ENCODE measurements around the gene POLD1.
A peak's percentile ranks its signal among the peaks of the same experiment; 100 is the strongest.

POLD1 gene

DNA sequence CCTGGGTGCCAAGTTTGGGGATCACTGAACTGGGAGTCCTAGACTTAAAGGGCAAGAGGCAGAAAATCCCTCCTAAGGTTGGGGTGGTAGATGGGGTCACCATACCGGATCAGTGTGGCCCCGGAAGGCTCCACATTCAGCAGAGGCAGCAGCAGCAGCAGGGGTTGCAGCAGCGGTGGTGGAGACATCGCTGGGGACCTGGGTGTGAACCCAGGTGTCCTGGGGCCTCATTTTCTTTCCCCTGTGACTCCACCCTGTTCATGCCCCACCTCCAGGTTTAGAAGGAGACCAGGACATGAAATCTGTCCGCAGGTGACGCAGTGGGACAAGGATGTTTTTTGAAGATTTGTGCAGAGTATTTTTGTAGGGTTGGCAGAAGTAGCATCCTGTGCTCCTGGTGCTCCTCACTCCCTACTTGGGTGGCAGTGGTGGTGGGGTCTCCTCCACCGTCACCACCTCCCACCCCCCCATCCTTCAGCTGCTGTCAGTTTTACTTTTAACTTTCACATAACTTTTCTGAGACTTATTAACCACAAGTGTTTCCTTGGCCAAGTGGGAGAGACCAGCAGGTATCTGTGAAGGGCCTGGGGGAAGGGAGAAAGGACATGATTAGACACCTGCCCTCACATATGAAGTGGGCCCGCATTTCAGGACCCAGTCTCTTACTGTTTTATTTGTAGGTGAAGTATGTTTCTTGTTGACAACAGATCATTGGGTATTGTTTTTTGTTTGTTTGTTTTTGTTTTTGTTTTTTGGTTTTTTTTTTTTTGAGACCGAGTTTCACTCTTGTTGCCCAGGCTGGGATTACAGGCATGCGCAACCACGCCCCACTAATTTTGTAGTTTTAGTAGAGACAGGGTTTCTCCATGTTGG is 18.5 kb upstream of the POLD1 start, which contains the start of gene NAPSA:
Gene NAPSA, minus strand, starts transcription at position 206 of the 873 bp plus-strand sequence. Its CDS starts 18 bp downstream, at position 188.
- no peaks in the 10 kb centered on the region for H3K36me3 ChIP-seq (ENCODE audit: control insufficient read depth in 2 of 2, insufficient read depth in 2 of 2, low read length in 2 of 2)
- no peaks in the 10 kb centered on the region for H3K9me3 ChIP-seq (ENCODE audit: control insufficient read depth in 2 of 2, low read length in 2 of 2)
- H3K4me3 ChIP-seq (ENCODE audit: low read length in 2 of 2), result no peak within 1 kb of the TSS
- no peak within 1 kb of the TSS for H3K9ac ChIP-seq (ENCODE audit: low read depth in 1 of 2, low read length in 2 of 2)
- peaks cover 0 to 5% of the 10 kb centered on the region in 2 donors for H3K4me1 ChIP-seq (ENCODE audit: control insufficient read depth in 2 of 2, insufficient read depth in 2 of 2, low read length in 2 of 2)
- no peak within 1 kb of the TSS for H3K27ac ChIP-seq (ENCODE audit: low read depth in 2 of 2, low read length in 2 of 2)
- no peaks in the 10 kb centered on the region for H3K27me3 ChIP-seq (ENCODE audit: control insufficient read depth in 2 of 2, insufficient read depth in 2 of 2, low read length in 2 of 2)

DNA sequence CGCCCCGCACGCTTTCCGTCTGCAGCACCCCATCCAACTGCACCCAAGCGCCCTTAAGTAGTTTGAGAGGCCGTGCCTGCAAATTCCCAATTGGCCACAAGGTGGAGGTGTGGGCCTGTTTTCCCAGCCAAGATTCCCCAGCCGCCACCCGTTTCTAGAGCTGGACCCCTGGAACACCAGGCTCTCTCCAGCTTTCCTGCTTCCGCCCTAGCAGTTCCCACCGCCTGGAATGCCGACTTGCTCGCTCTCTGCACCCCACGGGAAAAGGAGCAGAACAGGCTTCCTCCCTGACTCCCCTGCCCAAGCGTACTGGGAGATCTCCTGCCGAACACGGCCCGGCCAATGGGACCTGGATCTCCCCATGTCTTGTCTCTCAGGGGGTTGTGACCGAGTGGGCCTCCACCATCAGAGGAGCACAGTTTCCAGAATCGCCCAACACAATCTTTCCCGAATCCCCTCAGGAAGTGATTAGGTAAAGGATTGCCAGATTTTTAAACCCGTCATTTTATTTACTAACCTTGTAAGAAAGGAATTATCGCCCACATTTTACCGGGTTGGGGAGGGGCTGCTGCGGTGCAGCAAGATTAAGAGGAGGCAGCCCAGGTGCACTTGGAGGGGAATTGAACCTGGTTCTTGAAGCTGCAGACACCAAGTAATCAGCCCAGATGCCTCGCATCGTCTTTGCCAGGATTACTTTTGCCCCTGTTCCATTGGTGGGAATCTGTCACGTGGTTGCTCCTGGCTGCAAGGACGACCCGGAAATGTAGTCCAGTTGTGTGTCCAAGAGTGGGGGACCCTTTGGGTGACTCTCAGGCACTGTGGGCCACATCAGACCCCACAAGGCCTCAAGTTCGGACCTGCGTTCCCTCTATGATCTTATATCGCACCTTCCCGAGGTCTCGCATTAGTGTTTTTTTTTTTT is 15.2 kb upstream of the POLD1 start:
- H3K9me3 ChIP-seq (ENCODE audit: control insufficient read depth in 2 of 2, low read length in 2 of 2), result no peaks in the 10 kb centered on the region
- peak overlapping the region; percentile 74 to 86 for H3K27ac ChIP-seq (ENCODE audit: low read depth in 2 of 2, low read length in 2 of 2)
- H3K4me3 ChIP-seq (ENCODE audit: low read length in 2 of 2), result peak overlapping the region; percentile 95 to 98
- H3K27me3 ChIP-seq (ENCODE audit: control insufficient read depth in 2 of 2, insufficient read depth in 2 of 2, low read length in 2 of 2), result no peaks in the 10 kb centered on the region
- peak overlapping the region; percentile 74 to 87 for H3K9ac ChIP-seq (ENCODE audit: low read depth in 1 of 2, low read length in 2 of 2)
- no peaks in the 10 kb centered on the region for H3K36me3 ChIP-seq (ENCODE audit: control insufficient read depth in 2 of 2, insufficient read depth in 2 of 2, low read length in 2 of 2)
- H3K4me1 ChIP-seq (ENCODE audit: control insufficient read depth in 2 of 2, insufficient read depth in 2 of 2, low read length in 2 of 2), result peaks cover 0 to 5% of the 10 kb centered on the region in 2 donors

DNA sequence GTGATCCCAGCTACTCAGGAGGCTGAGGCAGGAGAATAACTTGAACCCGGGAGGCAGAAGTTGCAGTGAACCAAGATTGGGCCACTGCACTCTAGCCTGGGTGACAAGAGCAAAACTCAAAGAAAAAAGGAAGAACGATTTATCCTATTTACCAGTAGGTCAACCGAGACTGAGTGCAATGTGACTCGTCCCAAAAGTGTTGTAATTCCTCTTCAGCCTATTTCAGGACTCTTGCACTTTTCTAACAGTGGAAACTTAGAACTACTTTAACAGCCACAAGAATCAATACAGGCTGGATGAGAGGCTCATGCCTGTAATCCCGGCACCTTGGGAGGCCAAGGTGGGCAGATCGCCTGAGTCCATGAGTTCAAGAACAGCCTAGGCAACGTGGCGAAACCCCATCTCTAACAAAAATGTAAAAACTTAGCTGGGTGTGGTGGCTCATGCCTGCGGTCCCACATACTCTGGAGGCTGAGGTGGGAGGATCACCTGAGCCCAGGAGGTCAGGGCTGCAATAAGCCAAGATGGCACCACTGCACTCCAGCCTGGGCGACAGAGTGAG is 12.2 kb upstream of the POLD1 start:
- Histone ChIP-seq H3K4me1 (ENCODE audit: control insufficient read depth in 2 of 2, insufficient read depth in 2 of 2, low read length in 2 of 2) (peaks cover 0 to 9% of the 10 kb centered on the region in 2 donors), H3K9ac (ENCODE audit: low read depth in 1 of 2, low read length in 2 of 2) (no peak overlapping the region), H3K27ac (ENCODE audit: low read depth in 2 of 2, low read length in 2 of 2) (no peak overlapping the region), H3K36me3 (ENCODE audit: control insufficient read depth in 2 of 2, insufficient read depth in 2 of 2, low read length in 2 of 2) (no peaks in the 10 kb centered on the region), H3K4me3 (ENCODE audit: low read length in 2 of 2) (no peak overlapping the region), H3K9me3 (ENCODE audit: control insufficient read depth in 2 of 2, low read length in 2 of 2) (no peaks in the 10 kb centered on the region), H3K27me3 (ENCODE audit: control insufficient read depth in 2 of 2, insufficient read depth in 2 of 2, low read length in 2 of 2) (no peaks in the 10 kb centered on the region)

DNA sequence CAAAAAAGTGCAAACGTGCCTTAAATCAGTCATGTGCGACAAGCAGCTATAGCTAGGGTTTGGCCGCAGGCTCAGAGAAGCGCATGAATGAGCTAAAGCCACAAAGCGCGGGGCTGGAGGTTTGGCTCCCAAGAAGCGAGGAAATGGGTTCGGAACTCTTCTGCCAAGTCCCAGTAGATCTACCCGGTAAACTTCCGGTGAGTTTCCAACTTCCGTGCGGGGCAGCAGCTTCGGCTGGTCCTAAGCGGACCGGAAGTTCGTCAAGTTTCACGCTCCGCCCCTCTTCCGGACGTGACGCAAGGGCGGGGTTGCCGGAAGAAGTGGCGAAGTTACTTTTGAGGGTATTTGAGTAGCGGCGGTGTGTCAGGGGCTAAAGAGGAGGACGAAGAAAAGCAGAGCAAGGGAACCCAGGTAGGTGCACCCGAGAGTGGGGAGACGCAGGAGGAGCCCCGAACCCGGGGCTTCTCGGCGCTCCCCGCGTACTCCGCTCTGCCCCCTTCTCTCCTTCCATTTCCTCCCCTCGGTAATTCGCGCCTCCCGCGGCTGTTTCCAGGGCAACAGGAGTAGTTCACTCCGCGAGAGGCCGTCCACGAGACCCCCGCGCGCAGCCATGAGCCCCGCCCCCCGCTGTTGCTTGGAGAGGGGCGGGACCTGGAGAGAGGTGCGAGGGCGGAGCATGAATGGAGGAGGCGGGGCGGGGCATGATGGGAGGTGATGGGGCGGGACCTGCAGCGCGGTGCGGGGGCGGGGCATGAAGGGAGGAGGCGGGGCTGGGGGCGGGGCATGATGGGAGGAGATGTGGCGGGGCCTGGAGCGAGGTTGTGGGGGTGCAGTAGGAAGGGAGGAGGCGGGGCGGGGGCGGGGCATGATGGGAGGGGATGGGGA is 7.7 kb upstream of the POLD1 start, which contains the start of gene NR1H2:
Gene NR1H2, plus strand, starts transcription at position 292 of the 885 bp plus-strand sequence. CDS start 1,149 bp downstream, outside the sequence.
- H3K9me3 ChIP-seq (ENCODE audit: control insufficient read depth in 2 of 2, low read length in 2 of 2), result no peaks in the 10 kb centered on the region
- peak within 1 kb of the TSS; percentile 89 to 94 for H3K4me3 ChIP-seq (ENCODE audit: low read length in 2 of 2)
- H3K27ac ChIP-seq (ENCODE audit: low read depth in 2 of 2, low read length in 2 of 2), result peak within 1 kb of the TSS; percentile 97 to 99
- H3K9ac ChIP-seq (ENCODE audit: low read depth in 1 of 2, low read length in 2 of 2), result peak within 1 kb of the TSS; percentile 86 to 87
- H3K27me3 ChIP-seq (ENCODE audit: control insufficient read depth in 2 of 2, insufficient read depth in 2 of 2, low read length in 2 of 2), result no peaks in the 10 kb centered on the region
- H3K4me1 ChIP-seq (ENCODE audit: control insufficient read depth in 2 of 2, insufficient read depth in 2 of 2, low read length in 2 of 2), result peaks cover 0 to 4% of the 10 kb centered on the region in 2 donors
- peaks cover 40 to 41% of the 10 kb centered on the region in 2 donors for H3K36me3 ChIP-seq (ENCODE audit: control insufficient read depth in 2 of 2, insufficient read depth in 2 of 2, low read length in 2 of 2)

DNA sequence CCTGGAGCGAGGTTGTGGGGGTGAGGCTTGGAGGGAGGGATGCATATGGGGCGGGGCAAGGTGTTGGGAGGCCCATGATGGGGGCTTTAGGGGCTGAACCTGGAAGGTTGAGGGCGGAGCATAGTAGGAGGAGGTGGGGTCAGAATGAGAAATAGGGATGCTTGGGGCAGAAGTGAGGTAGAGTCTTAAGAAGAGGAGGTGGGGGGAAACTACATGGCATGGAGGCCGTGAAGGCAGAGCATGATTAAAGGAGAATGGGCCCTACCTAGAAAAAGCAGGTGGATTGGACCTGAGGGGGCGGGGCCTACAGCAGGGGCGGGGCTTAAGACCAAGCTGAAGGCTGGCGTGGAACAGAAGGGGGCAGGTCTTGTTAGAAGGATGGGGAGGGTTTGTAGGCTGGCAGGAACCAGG is 7.1 kb upstream of the POLD1 start:
- Histone ChIP-seq H3K4me3 (ENCODE audit: low read length in 2 of 2) (no peak overlapping the region), H3K9ac (ENCODE audit: low read depth in 1 of 2, low read length in 2 of 2) (no peak overlapping the region), H3K9me3 (ENCODE audit: control insufficient read depth in 2 of 2, low read length in 2 of 2) (no peaks in the 10 kb centered on the region), H3K27me3 (ENCODE audit: control insufficient read depth in 2 of 2, insufficient read depth in 2 of 2, low read length in 2 of 2) (no peaks in the 10 kb centered on the region), H3K27ac (ENCODE audit: low read depth in 2 of 2, low read length in 2 of 2) (no peak overlapping the region), H3K36me3 (ENCODE audit: control insufficient read depth in 2 of 2, insufficient read depth in 2 of 2, low read length in 2 of 2) (peaks cover 45 to 47% of the 10 kb centered on the region in 2 donors), H3K4me1 (ENCODE audit: control insufficient read depth in 2 of 2, insufficient read depth in 2 of 2, low read length in 2 of 2) (peaks cover 0 to 4% of the 10 kb centered on the region in 2 donors)

DNA sequence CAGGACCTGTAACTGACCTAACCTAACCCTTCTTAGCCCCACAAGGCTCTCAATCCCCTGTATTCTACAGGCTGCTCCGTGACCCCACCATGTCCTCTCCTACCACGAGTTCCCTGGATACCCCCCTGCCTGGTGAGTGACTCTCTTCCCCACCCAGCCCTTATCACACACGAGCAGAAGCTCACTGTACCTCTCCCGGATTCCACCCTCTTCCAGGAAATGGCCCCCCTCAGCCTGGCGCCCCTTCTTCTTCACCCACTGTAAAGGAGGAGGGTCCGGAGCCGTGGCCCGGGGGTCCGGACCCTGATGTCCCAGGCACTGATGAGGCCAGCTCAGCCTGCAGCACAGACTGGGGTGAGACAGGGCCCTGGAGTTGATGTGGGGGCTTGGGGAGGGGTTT is 6.6 kb upstream of the POLD1 start:
- Histone ChIP-seq H3K4me1 (ENCODE audit: control insufficient read depth in 2 of 2, insufficient read depth in 2 of 2, low read length in 2 of 2) (peaks cover 0 to 4% of the 10 kb centered on the region in 2 donors), H3K4me3 (ENCODE audit: low read length in 2 of 2) (no peak overlapping the region), H3K27ac (ENCODE audit: low read depth in 2 of 2, low read length in 2 of 2) (no peak overlapping the region), H3K36me3 (ENCODE audit: control insufficient read depth in 2 of 2, insufficient read depth in 2 of 2, low read length in 2 of 2) (peaks cover 48 to 51% of the 10 kb centered on the region in 2 donors), H3K9me3 (ENCODE audit: control insufficient read depth in 2 of 2, low read length in 2 of 2) (no peaks in the 10 kb centered on the region), H3K9ac (ENCODE audit: low read depth in 1 of 2, low read length in 2 of 2) (no peak overlapping the region), H3K27me3 (ENCODE audit: control insufficient read depth in 2 of 2, insufficient read depth in 2 of 2, low read length in 2 of 2) (no peaks in the 10 kb centered on the region)

DNA sequence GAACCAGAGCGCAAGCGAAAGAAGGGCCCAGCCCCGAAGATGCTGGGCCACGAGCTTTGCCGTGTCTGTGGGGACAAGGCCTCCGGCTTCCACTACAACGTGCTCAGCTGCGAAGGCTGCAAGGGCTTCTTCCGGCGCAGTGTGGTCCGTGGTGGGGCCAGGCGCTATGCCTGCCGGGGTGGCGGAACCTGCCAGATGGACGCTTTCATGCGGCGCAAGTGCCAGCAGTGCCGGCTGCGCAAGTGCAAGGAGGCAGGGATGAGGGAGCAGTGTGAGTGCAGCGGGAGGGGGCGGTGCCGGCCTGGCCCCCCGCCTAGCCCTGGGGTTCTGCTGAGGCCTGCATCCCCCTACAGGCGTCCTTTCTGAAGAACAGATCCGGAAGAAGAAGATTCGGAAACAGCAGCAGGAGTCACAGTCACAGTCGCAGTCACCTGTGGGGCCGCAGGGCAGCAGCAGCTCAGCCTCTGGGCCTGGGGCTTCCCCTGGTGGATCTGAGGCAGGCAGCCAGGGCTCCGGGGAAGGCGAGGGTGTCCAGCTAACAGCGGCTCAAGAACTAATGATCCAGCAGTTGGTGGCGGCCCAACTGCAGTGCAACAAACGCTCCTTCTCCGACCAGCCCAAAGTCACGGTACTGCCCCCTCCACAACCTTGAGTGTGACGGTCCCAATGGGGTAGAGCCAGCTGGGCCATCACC is 5.8 kb upstream of the POLD1 start:
- Histone ChIP-seq H3K27ac (ENCODE audit: low read depth in 2 of 2, low read length in 2 of 2) (no peak overlapping the region), H3K4me3 (ENCODE audit: low read length in 2 of 2) (no peak overlapping the region), H3K36me3 (ENCODE audit: control insufficient read depth in 2 of 2, insufficient read depth in 2 of 2, low read length in 2 of 2) (peaks cover 49 to 52% of the 10 kb centered on the region in 2 donors), H3K9me3 (ENCODE audit: control insufficient read depth in 2 of 2, low read length in 2 of 2) (no peaks in the 10 kb centered on the region), H3K4me1 (ENCODE audit: control insufficient read depth in 2 of 2, insufficient read depth in 2 of 2, low read length in 2 of 2) (peaks cover 1 to 5% of the 10 kb centered on the region in 2 donors), H3K27me3 (ENCODE audit: control insufficient read depth in 2 of 2, insufficient read depth in 2 of 2, low read length in 2 of 2) (no peaks in the 10 kb centered on the region), H3K9ac (ENCODE audit: low read depth in 1 of 2, low read length in 2 of 2) (no peak overlapping the region)

DNA sequence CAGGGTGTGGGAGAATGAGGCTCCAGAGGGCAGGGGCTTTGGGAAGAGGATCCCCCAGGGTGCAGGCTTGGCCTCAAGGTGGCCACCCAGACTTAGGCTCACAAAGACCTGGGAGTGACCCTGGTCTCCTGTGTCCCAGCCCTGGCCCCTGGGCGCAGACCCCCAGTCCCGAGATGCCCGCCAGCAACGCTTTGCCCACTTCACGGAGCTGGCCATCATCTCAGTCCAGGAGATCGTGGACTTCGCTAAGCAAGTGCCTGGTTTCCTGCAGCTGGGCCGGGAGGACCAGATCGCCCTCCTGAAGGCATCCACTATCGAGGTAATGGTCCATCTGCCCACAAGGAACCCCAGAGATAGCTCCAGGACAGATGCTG is 5.3 kb upstream of the POLD1 start:
- H3K36me3 ChIP-seq (ENCODE audit: control insufficient read depth in 2 of 2, insufficient read depth in 2 of 2, low read length in 2 of 2), result peaks cover 49 to 52% of the 10 kb centered on the region in 2 donors
- H3K27me3 ChIP-seq (ENCODE audit: control insufficient read depth in 2 of 2, insufficient read depth in 2 of 2, low read length in 2 of 2), result no peaks in the 10 kb centered on the region
- no peak overlapping the region for H3K9ac ChIP-seq (ENCODE audit: low read depth in 1 of 2, low read length in 2 of 2)
- peaks cover 6 to 10% of the 10 kb centered on the region in 2 donors for H3K4me1 ChIP-seq (ENCODE audit: control insufficient read depth in 2 of 2, insufficient read depth in 2 of 2, low read length in 2 of 2)
- no peak overlapping the region for H3K27ac ChIP-seq (ENCODE audit: low read depth in 2 of 2, low read length in 2 of 2)
- no peak overlapping the region for H3K4me3 ChIP-seq (ENCODE audit: low read length in 2 of 2)
- no peaks in the 10 kb centered on the region for H3K9me3 ChIP-seq (ENCODE audit: control insufficient read depth in 2 of 2, low read length in 2 of 2)

DNA sequence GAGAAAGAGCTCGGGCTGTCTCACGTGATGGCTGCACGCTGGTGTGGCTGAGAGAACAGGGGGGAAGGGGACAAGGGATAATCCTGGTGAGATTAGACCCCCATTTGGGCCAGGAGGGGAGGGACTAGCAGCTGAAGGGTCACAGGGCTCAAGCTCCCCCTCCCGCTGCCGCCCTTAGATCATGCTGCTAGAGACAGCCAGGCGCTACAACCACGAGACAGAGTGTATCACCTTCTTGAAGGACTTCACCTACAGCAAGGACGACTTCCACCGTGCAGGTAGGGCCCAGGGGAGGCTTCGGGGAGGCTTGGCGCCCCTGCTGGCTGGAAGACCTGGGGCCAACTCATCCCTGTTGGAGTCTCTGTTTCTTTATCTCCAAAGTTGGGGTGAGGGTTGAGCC is 4.5 kb upstream of the POLD1 start:
- Histone ChIP-seq H3K36me3 (ENCODE audit: control insufficient read depth in 2 of 2, insufficient read depth in 2 of 2, low read length in 2 of 2) (peaks cover 49 to 52% of the 10 kb centered on the region in 2 donors), H3K9ac (ENCODE audit: low read depth in 1 of 2, low read length in 2 of 2) (no peak overlapping the region), H3K9me3 (ENCODE audit: control insufficient read depth in 2 of 2, low read length in 2 of 2) (no peaks in the 10 kb centered on the region), H3K4me3 (ENCODE audit: low read length in 2 of 2) (no peak overlapping the region), H3K27me3 (ENCODE audit: control insufficient read depth in 2 of 2, insufficient read depth in 2 of 2, low read length in 2 of 2) (no peaks in the 10 kb centered on the region), H3K4me1 (ENCODE audit: control insufficient read depth in 2 of 2, insufficient read depth in 2 of 2, low read length in 2 of 2) (peaks cover 7 to 14% of the 10 kb centered on the region in 2 donors), H3K27ac (ENCODE audit: low read depth in 2 of 2, low read length in 2 of 2) (no peak overlapping the region)
